ENCODE results near the gene PMS2.
"Not testable (repeated sequence)": the region's sequence is repeated elsewhere in the genome, so short reads cannot be mapped to it uniquely, and the experiment has no call there.

The PMS2 gene

GRCh38 chr7:5926263-5926870 is 82.5 kb downstream of the PMS2 start:
- H3K4me3 ChIP-seq (ENCODE audit: low read depth, low read length); DNase-seq (ENCODE audit: low read depth): not testable (repeated sequence)

- not testable (repeated sequence) for DNase-seq (ENCODE audit: low read depth); H3K4me3 ChIP-seq (ENCODE audit: low read depth, low read length)
These were observed 84.2 kb downstream of the PMS2 start for GRCh38 chr7:5924630-5925029.

GRCh38 chr7:5924180-5924579 is 84.7 kb downstream of the PMS2 start:
- DNase-seq (ENCODE audit: low read depth) = not testable (repeated sequence)

More at GRCh38 chr7:5924180-5924579, 84.7 kb downstream of the PMS2 start:
- H3K4me3 ChIP-seq (ENCODE audit: low read depth, low read length) = not testable (repeated sequence)
